T-helper 2 cell treated with Interferon-gamma antibody and Interleukin-4, amounts not matched to agents 100 ng/mL and 5 ng/mL, for 36 hours (primary cell): Measurements from ENCODE around the gene PKNOX2. TPM values are rescaled to one million over a fixed set of nuclear protein-coding genes. Genes with fewer than 3 reads are reported as not detected.

Experiments used
- intact Hi-C: fragments of 100-400 bp; cut with micrococcal nuclease; formaldehyde crosslinking; loops from one replicate; pipeline ENCODE4 v1.15.1; 2023
- total RNA-seq: library from RNA; stranded (reverse); gene quantifications from 2 replicates; pipeline ENCODE4 v1.2.3, GENCODE V29; 2022

Gene PKNOX2
- total RNA-seq, 1 donor from 2014 or later = not detected

GRCh38 chr11:125351868-125352250, 187.3 kb downstream of the PKNOX2 start:
- intact Hi-C loops = loop anchor here (10.0 kb wide), 1 partner anchor 187 kb away; the partner anchor contains the start of gene PKNOX2

- intact Hi-C loops = loop anchor here (10.0 kb wide), 1 partner anchor 192 kb away; the partner anchor contains the start of gene PKNOX2
Measured at GRCh38 chr11:125356797-125357196, 192.2 kb downstream of the PKNOX2 start.

GRCh38 chr11:125357551-125357950, 193.0 kb downstream of the PKNOX2 start:
- intact Hi-C loops = loop anchor here (10.0 kb wide), 1 partner anchor 193 kb away; the partner anchor contains the start of gene PKNOX2

GRCh38 chr11:125358254-125358840, 193.8 kb downstream of the PKNOX2 start:
- intact Hi-C loops = loop anchor here (10.0 kb wide), 1 partner anchor 194 kb away; the partner anchor contains the start of gene PKNOX2

GRCh38 chr11:125359130-125359529, 194.6 kb downstream of the PKNOX2 start:
- intact Hi-C loops = loop anchor here (10.0 kb wide), 1 partner anchor 194 kb away; the partner anchor contains the start of gene PKNOX2

GRCh38 chr11:125360066-125360465, 195.5 kb downstream of the PKNOX2 start:
- intact Hi-C loops = no loop called here

- intact Hi-C loops = no loop called here
Measured at GRCh38 chr11:125364121-125364826, 199.7 kb downstream of the PKNOX2 start.

- intact Hi-C loops = no loop called here
Measured at GRCh38 chr11:125365196-125365931, 200.8 kb downstream of the PKNOX2 start.

GRCh38 chr11:125367710-125368109, 203.2 kb downstream of the PKNOX2 start:
- intact Hi-C loops = no loop called here

- intact Hi-C loops = no loop called here
Measured at GRCh38 chr11:125368757-125369156, 204.2 kb downstream of the PKNOX2 start.

- intact Hi-C loops = no loop called here
Measured at GRCh38 chr11:125369808-125370207, 205.3 kb downstream of the PKNOX2 start.

GRCh38 chr11:125370561-125371389, 206.2 kb downstream of the PKNOX2 start:
- intact Hi-C loops = no loop called here

GRCh38 chr11:125371431-125371935, 206.9 kb downstream of the PKNOX2 start:
- intact Hi-C loops = no loop called here

GRCh38 chr11:125372088-125372487, 207.5 kb downstream of the PKNOX2 start:
- intact Hi-C loops = no loop called here

- intact Hi-C loops = no loop called here
Measured at GRCh38 chr11:125372911-125373310, 208.4 kb downstream of the PKNOX2 start.

- intact Hi-C loops = no loop called here
Measured at GRCh38 chr11:125373426-125374391, 209.2 kb downstream of the PKNOX2 start.

GRCh38 chr11:125374398-125374797, 209.8 kb downstream of the PKNOX2 start:
- intact Hi-C loops = no loop called here

GRCh38 chr11:125375146-125375545, 210.6 kb downstream of the PKNOX2 start:
- intact Hi-C loops = no loop called here

- intact Hi-C loops = no loop called here
Measured at GRCh38 chr11:125376117-125376516, 211.6 kb downstream of the PKNOX2 start.

- intact Hi-C loops = no loop called here
Measured at GRCh38 chr11:125376856-125377255, 212.3 kb downstream of the PKNOX2 start.
